Spinal cord (tissue), 10 donors: ENCODE data around the gene CDON. TPM values are rescaled to one million over a fixed set of nuclear protein-coding genes. Genes with fewer than 3 reads are reported as not detected.
"Not testable (repeated sequence)": the region's sequence is repeated elsewhere in the genome, so short reads cannot be mapped to it uniquely, and the experiment has no call there.

Experiments
- DNase-seq, 6 donors: peaks; one replicate each; pipeline versions ENCODE4 v3.0.0 to v3.0.0-alpha.2; 2013 to 2015; ENCODE audit warnings: low spot score in 6 of 6, low read depth in 4 of 6
- H3K27ac ChIP-seq: one replicate; pipeline ENCODE4 v1.5.1; 2013; ENCODE audit warnings: low read depth, low read length, control low read depth
- H3K27me3 ChIP-seq: one replicate; pipeline ENCODE4 v1.6.1; 2013; ENCODE audit warnings: low read length; ENCODE audit not compliant: control insufficient read depth, insufficient read depth
- H3K36me3 ChIP-seq: one replicate; pipeline ENCODE4 v1.6.1; 2013; ENCODE audit warnings: low read length; ENCODE audit not compliant: control insufficient read depth, insufficient read depth
- H3K4me1 ChIP-seq: one replicate; pipeline ENCODE4 v1.6.1; 2013; ENCODE audit warnings: low read length; ENCODE audit not compliant: control insufficient read depth, insufficient read depth
- H3K4me3 ChIP-seq: one replicate; pipeline ENCODE4 v1.5.1; 2013; ENCODE audit warnings: low read depth, low read length, control low read depth
- H3K9me3 ChIP-seq: one replicate; pipeline ENCODE4 v1.6.1; 2013; ENCODE audit warnings: low read length; ENCODE audit not compliant: control insufficient read depth, insufficient read depth
- WGBS: methylation state at CpG from one replicate; pipeline ENCODE4 v1.1.5; 2013; ENCODE audit warnings: missing lambda C conversion rate; ENCODE audit not compliant: insufficient coverage; 5-methylcytosine and 5-hydroxymethylcytosine counted together
- polyA plus RNA-seq, 2 donors: library from polyadenylated mRNA; unstranded; fragments of 120-200 nt; gene quantifications; one replicate each; pipeline ENCODE4 v1.2.1, GENCODE V29; 2013; ENCODE audit not compliant: insufficient read length in 2 of 2
- total RNA-seq, 2 donors: library from RNA; depleted of rRNA in 1 of 2; stranded (reverse); fragments of 120-200 nt in 1 of 2; fragments of >200 nt in 1 of 2; gene quantifications; one replicate each; pipeline versions ENCODE4 v1.2.3 to v1.2.4, GENCODE V29; 2013 to 2014
- donor health status: healthy.

CDON gene
- total and polyA plus RNA-seq, 4 donors: 7.4 to 34.7 (median 21.4) TPM

DNA sequence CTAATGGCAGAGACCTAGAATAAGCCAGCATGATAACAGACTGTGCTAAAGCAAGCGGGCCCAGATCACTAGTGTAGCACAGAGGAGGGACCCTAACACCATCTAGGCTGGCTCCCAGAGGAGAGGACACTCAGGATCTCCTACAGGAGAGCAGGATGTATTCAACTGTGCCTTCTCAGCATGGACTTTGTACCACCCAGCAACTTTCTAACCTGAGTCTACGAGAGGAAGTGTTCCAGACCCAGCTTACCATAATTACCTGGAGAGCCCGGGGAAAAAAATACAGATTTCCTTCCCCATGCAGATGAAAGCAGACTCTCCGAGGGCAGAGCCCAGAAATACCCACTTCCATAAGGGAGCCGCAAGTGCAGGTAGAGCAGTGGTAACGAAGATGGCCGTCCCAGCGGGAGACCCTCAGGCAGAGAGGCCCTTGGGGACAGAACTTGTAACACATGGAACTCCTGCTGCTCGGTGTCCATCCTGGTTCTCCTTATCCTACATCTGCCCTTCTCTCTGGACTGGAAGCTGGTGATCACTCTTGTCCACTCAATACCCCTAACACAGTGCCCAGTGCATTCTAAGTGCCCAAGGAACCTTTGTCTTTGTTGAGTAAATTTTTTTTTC lies 138.2 kb downstream of the CDON start:
- no peak for DNase-seq
- WGBS: 91% methylated on average over 9 of the region's 9 CpGs
- Histone ChIP-seq H3K36me3 (peaks cover 20% of the 10 kb centered on the region), H3K27me3 (no peaks in the 10 kb centered on the region), H3K27ac (no peak overlapping the region), H3K9me3 (no peaks in the 10 kb centered on the region), H3K4me3 (no peak overlapping the region), H3K4me1 (no peaks in the 10 kb centered on the region)

DNA sequence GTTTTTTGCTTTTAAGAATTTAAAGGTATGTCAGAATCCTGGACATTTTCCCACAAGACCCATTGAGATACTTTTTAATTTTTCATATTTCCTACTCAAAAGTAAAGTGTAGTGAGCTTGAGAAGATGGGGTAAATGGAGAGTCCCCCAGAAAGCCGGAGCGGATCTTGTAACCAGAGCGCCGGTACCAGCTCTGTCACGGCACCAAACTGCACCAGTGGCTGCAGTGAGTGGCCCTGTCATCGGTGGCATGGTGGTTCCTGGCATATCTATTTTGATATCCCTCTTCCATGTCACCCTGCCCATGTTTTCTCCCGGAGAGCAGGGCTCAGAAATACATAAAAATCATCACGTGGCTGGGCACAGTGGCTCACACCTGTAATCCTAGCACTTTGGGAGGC lies 139.0 kb downstream of the CDON start:
- no peak for DNase-seq
- H3K4me1 ChIP-seq: no peaks in the 10 kb centered on the region
- no peak overlapping the region for H3K4me3 ChIP-seq
- no peaks in the 10 kb centered on the region for H3K9me3 ChIP-seq
- H3K27ac ChIP-seq: no peak overlapping the region
- H3K27me3 ChIP-seq: no peaks in the 10 kb centered on the region
- H3K36me3 ChIP-seq: peaks cover 20% of the 10 kb centered on the region
- 86% methylated on average over 8 of the region's 8 CpGs for WGBS

DNA sequence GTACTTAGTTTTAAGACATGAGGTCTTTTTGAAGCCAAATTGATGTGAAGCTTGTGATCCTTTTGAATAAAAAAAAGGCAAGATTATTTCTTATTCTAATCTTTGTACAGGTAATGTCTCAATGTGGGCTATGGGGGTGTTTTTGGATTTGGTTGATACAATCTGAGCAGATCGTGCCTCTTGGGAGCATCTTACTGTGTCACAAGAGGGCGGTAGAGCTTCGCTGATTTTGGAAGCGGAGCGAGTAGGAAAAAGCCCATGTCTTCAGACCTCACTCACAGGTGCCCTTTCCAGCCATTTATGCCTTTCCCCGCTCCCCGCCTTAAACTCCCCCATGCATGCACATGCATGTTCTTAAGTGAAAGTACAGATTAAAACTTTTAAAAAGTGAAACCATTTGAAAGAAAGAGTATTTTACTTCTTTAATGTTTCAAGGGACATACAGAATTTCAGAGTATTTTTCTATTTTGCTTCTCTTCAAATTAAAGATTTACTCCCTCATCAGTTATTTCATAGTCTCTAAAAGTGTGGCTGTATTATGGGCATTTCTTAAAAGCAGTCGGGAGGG lies 139.6 kb downstream of the CDON start:
- Histone ChIP-seq H3K36me3 (peaks cover 20% of the 10 kb centered on the region), H3K4me1 (no peaks in the 10 kb centered on the region), H3K4me3 (no peak overlapping the region), H3K9me3 (no peaks in the 10 kb centered on the region), H3K27ac (no peak overlapping the region), H3K27me3 (no peaks in the 10 kb centered on the region)
- peak; percentile 44 to 93 (median 68) for DNase-seq
- no CpG with 5 or more reads among the region's 8 CpGs for WGBS

DNA sequence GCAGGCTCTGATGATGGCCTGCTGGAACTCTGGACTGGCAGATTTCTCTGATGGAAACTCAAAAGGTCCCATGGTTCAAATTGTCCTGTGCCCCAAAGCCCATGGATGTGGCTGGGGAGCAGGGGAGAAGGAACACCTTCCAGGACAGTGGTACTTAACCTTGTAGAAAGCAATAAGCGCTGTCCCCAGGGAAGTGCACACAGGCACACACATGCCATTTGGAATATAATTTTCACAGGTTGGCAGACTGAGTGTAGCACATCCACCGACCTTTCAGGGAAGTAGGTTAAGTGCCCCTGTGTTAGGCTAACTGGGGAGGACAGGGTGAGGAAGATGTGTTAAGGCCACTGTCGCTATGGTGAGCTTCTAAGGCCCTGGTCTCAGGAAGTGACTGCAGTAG lies 140.5 kb downstream of the CDON start:
- no peak overlapping the region for H3K4me3 ChIP-seq
- no peaks in the 10 kb centered on the region for H3K9me3 ChIP-seq
- H3K27me3 ChIP-seq: no peaks in the 10 kb centered on the region
- WGBS: 91% methylated on average over 3 of the region's 3 CpGs
- H3K4me1 ChIP-seq: no peaks in the 10 kb centered on the region
- H3K27ac ChIP-seq: no peak overlapping the region
- DNase-seq: no peak
- H3K36me3 ChIP-seq: peaks cover 23% of the 10 kb centered on the region

DNA sequence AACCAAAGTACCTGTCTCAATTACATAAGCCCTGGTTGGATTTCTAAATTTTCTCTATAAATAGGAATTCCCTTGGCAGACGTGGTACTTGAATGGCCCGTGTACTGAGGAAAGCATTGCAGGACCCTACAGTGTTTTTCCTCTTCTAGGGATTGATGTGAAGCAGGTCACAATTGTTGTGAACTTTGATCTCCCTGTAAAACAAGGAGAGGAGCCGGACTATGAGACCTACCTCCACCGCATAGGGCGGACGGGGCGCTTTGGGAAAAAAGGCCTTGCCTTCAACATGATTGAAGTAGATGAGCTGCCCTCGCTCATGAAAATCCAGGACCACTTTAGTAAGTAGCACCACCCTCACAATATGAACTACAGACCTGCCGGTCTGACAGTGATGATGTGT lies 141.6 kb downstream of the CDON start:
- Histone ChIP-seq H3K36me3 (peaks cover 24% of the 10 kb centered on the region), H3K27me3 (no peaks in the 10 kb centered on the region), H3K4me3 (no peak overlapping the region), H3K9me3 (no peaks in the 10 kb centered on the region), H3K4me1 (no peaks in the 10 kb centered on the region), H3K27ac (no peak overlapping the region)
- DNase-seq: no peak
- no CpG with 5 or more reads among the region's 9 CpGs for WGBS

DNA sequence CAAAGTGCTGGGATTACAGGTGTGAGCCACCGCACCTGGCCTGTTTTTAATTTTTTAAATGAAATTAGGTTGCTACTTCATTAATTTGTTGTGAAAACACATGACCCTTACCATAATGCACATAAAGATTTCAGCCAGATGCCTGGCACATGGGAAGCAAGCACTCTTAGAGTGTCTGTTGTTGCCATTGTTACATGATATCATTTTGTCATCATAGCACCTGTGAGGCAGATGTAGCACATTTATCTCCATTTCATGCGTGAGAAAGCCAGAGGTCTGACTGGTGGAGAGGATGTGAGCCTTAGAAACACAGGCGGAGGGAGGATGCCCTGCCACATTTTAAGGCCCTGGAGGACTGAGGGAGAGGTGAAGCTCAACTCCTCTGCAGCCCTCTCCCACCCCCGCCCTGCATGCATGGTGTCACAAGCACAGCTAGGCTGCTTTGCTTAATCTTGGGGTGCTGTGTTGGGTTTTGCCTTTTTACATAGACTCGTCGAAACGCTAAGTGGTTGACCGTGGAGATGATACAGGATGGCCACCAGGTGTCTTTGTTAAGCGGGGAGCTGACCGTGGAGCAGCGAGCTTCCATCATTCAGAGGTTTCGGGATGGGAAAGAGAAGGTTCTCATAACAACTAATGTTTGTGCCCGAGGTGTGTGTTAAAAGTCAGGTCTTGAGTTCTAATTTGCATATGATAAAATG lies 144.4 kb downstream of the CDON start:
- H3K4me3 ChIP-seq: no peak overlapping the region
- WGBS: 73% methylated on average over 11 of the region's 13 CpGs
- H3K27ac ChIP-seq: no peak overlapping the region

DNA sequence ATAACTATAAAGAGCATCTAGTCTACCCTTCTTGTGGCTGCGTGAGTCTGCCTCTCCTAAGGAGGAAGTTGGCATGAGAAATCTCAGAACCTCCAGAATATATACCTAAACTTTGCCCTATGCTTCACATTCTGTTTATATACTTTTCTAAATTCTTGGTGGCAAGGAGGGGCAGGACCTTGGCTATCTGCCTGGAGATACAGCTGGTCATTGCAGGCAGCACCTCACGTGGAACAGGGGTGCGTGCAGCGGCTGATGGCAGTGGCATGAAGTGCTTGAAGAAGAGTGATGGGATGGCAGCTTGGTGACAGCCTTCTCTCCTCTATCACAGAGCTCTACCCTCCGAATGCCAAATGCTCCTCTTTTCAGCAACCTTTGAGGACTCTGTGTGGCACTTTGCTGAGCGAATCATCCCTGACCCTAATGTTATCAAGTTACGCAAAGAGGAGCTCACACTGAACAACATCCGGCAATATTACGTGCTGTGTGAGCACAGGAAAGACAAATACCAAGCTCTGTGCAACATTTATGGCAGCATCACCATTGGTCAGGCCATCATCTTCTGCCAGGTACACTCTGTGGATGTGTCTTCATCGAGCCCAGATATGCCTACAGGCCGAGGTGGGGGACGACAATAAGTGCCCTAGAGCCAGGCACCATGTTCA lies 145.9 kb downstream of the CDON start:
- no peaks in the 10 kb centered on the region for H3K9me3 ChIP-seq
- 93% methylated on average over 5 of the region's 12 CpGs for WGBS
- no peak overlapping the region for H3K27ac ChIP-seq
- DNase-seq: no peak
- peaks cover 12% of the 10 kb centered on the region for H3K36me3 ChIP-seq
- no peaks in the 10 kb centered on the region for H3K27me3 ChIP-seq
- no peaks in the 10 kb centered on the region for H3K4me1 ChIP-seq
- H3K4me3 ChIP-seq: no peak overlapping the region

More for the DNA sequence above, 144.4 kb downstream of the CDON start:
- Histone ChIP-seq H3K36me3 (peaks cover 12% of the 10 kb centered on the region), H3K4me1 (no peaks in the 10 kb centered on the region), H3K27me3 (no peaks in the 10 kb centered on the region), H3K9me3 (no peaks in the 10 kb centered on the region)
- DNase-seq: no peak

DNA sequence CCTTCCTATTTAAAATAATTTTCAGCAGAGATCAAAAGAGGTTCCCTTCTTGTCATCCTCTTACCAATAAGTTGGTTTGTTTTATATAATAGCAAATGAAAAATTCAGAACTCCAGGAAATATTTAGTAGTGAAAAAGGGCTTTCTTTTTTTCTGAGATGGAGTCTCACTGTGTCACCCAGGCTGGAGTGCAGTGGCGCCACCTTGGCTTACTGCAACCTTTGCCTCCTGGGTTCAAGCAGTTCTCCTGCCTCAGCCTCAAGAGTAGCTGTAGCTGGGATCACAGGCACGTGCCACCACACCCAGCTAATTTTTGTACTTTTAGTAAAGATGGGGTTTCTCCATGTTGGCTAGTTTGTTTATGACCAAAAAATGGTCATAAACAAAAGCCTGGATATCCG lies 148.1 kb downstream of the CDON start:
- WGBS: 95% methylated on average over 2 of the region's 3 CpGs
- H3K36me3 ChIP-seq, H3K4me3 ChIP-seq, DNase-seq, H3K9me3 ChIP-seq, H3K27me3 ChIP-seq, H3K4me1 ChIP-seq, H3K27ac ChIP-seq: not testable (repeated sequence)

DNA sequence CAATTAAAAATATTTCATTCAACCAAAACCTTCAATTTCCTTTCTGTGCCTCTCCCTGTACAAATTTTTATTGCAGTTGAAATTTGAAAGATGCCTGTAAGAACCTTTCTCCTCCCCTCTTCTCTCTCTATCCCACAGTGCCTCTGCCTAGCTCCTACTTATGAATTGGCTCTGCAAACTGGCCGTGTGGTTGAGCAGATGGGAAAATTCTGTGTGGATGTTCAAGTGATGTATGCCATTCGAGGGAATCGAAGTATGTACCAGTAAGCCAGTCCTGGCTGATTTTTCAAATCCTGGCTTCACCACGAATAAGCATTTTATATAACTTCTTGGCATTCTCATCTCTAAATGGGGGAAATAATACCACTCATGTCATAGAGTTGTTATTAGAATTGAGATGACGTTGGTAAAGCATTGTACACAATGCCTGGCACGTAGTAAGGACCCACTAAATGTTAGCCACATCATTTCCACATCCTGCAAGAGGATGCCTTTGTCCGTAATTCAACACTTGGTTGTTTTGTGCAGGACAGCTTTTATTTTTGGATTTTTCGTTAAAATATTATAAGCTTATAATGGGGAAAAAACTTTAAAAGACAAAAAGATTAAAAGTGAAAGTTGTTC lies 152.3 kb downstream of the CDON start:
- Histone ChIP-seq H3K9me3 (no peaks in the 10 kb centered on the region), H3K4me3 (no peak overlapping the region), H3K4me1 (no peaks in the 10 kb centered on the region), H3K27ac (no peak overlapping the region), H3K36me3 (peaks cover 2% of the 10 kb centered on the region), H3K27me3 (no peaks in the 10 kb centered on the region)
- 60% methylated on average over 1 of the region's 8 CpGs for WGBS
- peak in 1 of 6 donors; percentile 90 for DNase-seq
